ENCODE measurements around the gene ROMO1.
A peak's percentile ranks its signal among the peaks of the same experiment; 100 is the strongest.
"Not testable (repeated sequence)": the region's sequence is repeated elsewhere in the genome, so short reads cannot be mapped to it uniquely, and the experiment has no call there.

Gene ROMO1

DNA sequence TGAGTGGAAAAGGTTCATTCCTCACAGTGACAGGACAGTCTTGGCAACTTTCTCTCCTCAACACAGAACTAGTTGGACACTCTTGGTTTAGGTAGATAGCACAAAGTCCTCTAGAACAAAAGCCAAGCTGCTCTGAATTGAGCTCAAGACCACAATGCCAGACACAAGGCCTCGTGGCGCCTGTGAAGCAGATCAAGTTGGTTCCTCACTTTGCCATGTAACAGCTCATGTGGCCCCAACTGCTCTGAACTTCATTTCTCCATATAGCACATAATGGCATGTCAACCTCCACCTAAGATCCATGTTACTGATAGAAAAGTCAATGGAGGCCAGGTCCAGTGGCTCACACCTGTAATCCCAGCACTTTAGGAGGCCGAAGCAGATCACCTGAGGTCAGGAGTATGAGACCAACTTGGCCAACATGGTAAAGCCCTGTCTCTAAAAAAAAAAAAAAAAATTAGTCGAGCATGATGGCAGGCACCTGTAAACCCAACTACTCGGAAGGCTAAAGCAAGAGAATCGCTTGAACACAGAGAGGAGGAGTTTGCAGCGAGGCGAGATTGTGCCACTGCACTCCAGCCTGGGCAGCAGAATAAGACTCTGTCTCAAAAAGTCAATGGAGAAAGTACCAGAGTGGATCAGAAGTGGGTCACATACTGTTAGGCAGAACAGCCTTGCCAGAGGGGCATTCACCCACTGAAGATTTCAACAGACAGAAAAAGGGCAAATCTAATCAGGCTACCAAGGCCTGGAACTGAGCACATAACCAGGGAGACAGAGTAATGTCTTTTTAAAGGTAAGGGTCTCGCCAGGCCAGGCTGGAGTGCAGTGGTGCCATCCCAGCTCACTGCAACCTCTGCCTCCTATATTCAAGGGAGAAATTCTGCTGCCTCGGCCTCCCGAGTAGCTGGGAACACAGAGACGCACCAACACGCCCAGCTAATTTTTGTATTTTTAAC, 21.2 kb downstream of the ROMO1 start:
- no peak for TF ChIP-seq Cebpa-rat (IDR thresholded peaks at IDR 0.05)

DNA sequence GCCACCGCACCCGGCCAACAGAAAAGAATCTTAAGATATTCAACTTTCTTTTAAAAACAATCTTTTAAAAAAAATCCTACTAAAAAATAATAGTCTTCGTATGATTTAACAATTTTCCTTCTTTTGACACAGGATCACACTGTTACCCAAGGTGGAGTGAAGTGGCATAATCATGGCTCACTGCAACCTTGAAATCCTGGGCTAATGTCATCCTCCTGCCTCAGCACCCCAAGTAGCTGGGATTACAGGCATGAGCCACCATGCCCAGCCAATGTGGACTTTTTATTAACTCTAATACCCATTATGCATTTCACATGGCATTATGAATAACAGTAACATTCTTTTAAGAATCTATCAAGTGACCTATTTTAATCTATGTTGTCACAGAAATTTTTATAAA, 22.0 kb downstream of the ROMO1 start:
- H4K20me1 ChIP-seq: peaks cover 100% of the 10 kb centered on the region in 11 experiments
- H3K9ac ChIP-seq: no peak overlapping the region
- H3K4me3 ChIP-seq: no peak overlapping the region
- H3K27ac ChIP-seq: no peak overlapping the region
- H3K9me3 ChIP-seq (replicated peaks in 1 of 11): no peaks in the 10 kb centered on the region
- no peak overlapping the region for H3K4me2 ChIP-seq
- 0 out of 20 replicates have a peak, but pooled peaks cover 0 to under 1% (median 0%) of the 10 kb centered on the region in 10 experiments for H3K4me1 ChIP-seq
- no peak for TF ChIP-seq Cebpa-rat (IDR thresholded peaks at IDR 0.05)
- H3K36me3 ChIP-seq: peaks cover 100% of the 10 kb centered on the region in 11 experiments
- H3K27me3 ChIP-seq: no peaks in the 10 kb centered on the region

More for the DNA sequence above, 21.2 kb downstream of the ROMO1 start:
- no peak overlapping the region for H3K4me2 ChIP-seq
- H4K20me1 ChIP-seq: peaks cover 100% of the 10 kb centered on the region in 11 experiments
- H3K4me3 ChIP-seq: no peak overlapping the region
- peaks cover 0 to 8% (median 0%) of the 10 kb centered on the region in 10 experiments; a peak in 3 of 20 replicates for H3K4me1 ChIP-seq
- no peaks in the 10 kb centered on the region for H3K27me3 ChIP-seq
- 0 out of 22 replicates have a peak overlapping the region, but pooled peaks of 1 of the 11 experiments have one; percentile 1 for H3K9ac ChIP-seq
- peaks cover 100% of the 10 kb centered on the region in 11 experiments for H3K36me3 ChIP-seq
- no peaks in the 10 kb centered on the region for H3K9me3 ChIP-seq (replicated peaks in 1 of 11)
- H3K27ac ChIP-seq: no peak overlapping the region

DNA sequence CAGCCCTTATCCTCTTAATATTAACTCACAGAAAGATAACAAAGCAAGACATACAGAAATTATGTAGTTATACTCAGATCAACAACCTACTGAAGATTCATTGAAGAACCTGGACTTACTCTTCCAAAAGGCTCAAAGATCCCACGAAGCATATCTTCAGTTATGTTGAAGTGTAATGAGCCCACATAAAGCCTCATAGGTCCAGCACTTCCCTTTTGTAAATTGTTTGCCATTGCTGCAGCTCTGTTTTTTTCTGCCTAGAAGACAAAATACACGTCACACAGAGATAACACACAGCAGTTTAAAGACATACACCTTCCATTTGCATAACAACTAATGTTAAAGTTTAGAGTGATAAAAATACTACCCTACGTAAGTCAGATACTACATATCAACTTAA, 22.4 kb downstream of the ROMO1 start:
- no peaks in the 10 kb centered on the region for H3K4me1 ChIP-seq
- no peak overlapping the region for H3K27ac ChIP-seq
- no peaks in the 10 kb centered on the region for H3K27me3 ChIP-seq
- H3K9ac ChIP-seq: no peak overlapping the region
- peaks cover 100% of the 10 kb centered on the region in 11 experiments for H4K20me1 ChIP-seq
- no peak overlapping the region for H3K4me3 ChIP-seq
- no peak overlapping the region for H3K4me2 ChIP-seq
- H3K9me3 ChIP-seq (replicated peaks in 1 of 11): no peaks in the 10 kb centered on the region
- TF ChIP-seq Cebpa-rat (IDR thresholded peaks at IDR 0.05): no peak
- peaks cover 100% of the 10 kb centered on the region in 11 experiments for H3K36me3 ChIP-seq

DNA sequence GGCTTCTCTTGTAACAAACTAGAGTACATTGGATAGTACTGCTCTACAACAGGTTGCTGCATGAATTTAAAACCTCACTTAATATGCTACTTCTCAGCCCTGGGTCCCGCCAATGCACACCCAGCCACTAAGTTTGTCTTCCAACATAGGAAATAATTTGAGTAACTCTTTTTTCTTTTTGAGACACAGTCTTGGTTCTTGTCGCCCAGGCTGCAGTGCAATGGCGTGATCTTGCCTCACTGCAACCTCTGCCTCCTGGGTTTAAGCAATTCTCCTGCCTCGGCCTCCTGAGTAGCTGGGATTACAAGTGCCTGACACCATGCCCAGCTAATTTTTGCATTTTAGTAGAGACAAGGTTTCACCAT, 24.1 kb downstream of the ROMO1 start:
- H3K9ac ChIP-seq; H3K27ac ChIP-seq; H3K27me3 ChIP-seq; H3K4me1 ChIP-seq; H3K9me3 ChIP-seq (replicated peaks in 1 of 11); H3K4me3 ChIP-seq; H3K4me2 ChIP-seq: not testable (repeated sequence)
- H4K20me1 ChIP-seq: peaks cover 100% of the 10 kb centered on the region in 11 experiments
- peaks cover 100% of the 10 kb centered on the region in 11 experiments for H3K36me3 ChIP-seq

DNA sequence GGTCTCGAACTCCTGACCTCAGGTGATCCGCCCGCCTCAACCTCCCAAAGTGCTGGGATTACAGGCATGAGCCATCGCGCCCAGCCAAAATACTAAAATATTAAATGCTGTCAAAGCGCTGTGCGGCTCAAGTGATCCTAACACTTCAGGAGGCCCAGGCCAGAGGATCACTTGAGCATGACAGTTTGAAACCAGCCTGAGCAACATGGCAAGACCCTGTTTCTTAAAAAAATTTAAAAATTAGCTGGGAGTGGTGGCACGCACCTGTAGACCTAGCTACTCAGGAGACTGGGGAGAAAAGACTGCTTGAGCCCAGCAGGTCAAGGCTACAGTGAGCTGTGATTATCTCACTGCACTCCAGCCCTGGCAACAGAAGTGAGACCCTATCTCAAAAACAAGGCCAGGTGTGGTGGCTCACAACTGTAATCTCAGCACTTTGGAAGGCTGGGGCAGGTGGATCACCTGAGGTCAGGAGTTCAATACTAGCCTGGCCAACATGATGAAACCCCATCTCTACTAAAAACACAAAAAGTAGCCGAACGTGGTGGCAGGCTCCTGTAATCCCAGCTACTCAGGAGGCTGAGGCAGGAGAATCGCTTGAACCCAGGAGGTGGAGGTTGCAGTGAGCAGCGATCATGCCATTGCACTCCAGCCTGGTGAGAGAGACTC, 24.6 kb downstream of the ROMO1 start:
- H3K4me2 ChIP-seq; H3K9me3 ChIP-seq (replicated peaks in 1 of 11); H3K9ac ChIP-seq; H3K4me3 ChIP-seq; H3K27ac ChIP-seq; H3K27me3 ChIP-seq; H3K4me1 ChIP-seq: not testable (repeated sequence)
- Histone ChIP-seq H3K36me3 (peaks cover 100% of the 10 kb centered on the region in 11 experiments), H4K20me1 (peaks cover 100% of the 10 kb centered on the region in 11 experiments)

DNA sequence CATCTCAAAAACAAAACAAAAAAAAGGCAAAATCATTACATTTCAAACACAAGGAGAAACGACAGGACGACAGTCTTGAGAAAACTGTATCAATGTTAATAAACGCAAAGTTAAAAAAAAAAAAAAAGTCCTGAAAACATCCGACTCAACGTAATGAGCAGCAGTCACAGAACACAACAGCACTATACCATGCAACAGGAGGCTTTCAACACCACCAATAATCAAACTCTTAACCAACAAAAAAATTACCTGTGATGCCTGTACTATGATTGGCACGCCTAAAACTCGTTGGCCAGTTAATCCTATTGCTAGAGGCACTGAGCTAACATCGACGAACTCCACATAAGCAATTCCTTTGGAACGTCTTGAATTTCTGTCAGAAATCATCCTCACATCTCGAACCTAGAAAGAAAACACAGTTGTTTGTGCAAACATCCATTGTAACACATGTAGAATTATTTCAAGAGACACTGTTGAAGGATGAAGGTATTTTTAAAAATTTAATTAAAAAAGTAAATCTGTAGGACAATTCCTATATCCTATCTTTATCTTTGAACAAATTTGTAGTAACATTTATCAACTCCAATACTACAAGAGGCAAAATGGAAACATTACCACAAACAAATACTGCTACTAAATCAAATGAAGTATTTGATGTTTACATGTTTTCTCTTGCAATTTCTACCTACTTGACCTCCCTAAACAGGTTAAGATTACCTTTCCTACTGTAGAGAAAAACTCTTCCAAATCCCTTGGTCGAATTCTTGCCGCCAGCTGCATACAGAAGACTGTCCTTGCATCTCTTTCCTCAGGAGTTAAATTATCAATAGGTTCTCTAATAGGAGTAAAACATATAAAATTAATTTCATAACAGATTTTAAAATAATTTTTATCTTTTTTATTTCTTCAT, 25.4 kb downstream of the ROMO1 start:
- no peak overlapping the region for H3K4me2 ChIP-seq
- TF ChIP-seq Cebpa-rat (IDR thresholded peaks at IDR 0.05): no peak
- H3K27me3 ChIP-seq: no peaks in the 10 kb centered on the region
- H3K27ac ChIP-seq: no peak overlapping the region
- H4K20me1 ChIP-seq: peaks cover 100% of the 10 kb centered on the region in 11 experiments
- no peaks in the 10 kb centered on the region for H3K4me1 ChIP-seq
- no peak overlapping the region for H3K4me3 ChIP-seq
- H3K9ac ChIP-seq: no peak overlapping the region
- peaks cover 100% of the 10 kb centered on the region in 11 experiments for H3K36me3 ChIP-seq
- H3K9me3 ChIP-seq (replicated peaks in 1 of 11): no peaks in the 10 kb centered on the region

DNA sequence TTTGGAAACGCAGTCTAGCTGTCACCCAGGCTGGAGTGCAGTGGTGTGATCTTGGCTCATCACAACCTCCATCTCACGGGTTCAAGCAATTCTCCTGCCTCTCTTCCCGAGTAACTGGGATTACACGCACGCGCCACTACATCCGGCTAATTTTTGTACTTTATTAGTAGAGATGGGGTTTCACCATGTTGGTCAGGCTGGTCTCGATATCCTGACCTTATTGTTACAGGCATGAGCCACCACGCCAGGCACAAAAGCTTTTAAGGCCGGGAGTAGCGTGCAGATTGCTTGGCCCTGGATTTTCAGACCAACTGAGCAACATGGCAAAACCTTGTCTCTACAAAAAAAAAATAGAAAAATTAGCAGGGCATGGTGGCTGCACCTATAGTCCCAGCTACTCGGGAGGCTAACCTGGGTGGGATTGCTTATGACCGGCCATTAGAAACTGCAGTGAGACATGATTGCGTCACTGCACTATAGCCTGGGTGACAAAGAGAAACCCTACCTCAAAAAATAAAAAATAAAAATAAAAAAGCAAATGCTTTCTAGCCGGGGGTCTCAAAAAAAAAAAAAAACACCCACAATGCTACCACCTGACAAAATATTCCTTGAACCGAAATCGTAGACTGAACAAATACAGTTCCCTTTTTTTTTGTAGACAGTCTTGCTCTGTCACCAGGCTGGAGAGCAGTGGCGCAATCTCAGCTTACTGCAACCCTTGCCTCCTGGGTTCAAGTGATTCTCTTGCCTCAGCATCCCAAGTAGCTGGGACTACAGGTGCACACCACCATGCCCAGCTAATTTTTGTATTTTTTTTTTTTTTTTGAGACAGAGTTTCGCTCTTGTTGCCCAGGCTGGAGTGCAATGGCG, 27.9 kb downstream of the ROMO1 start:
- Histone ChIP-seq H3K36me3 (peaks cover 100% of the 10 kb centered on the region in 11 experiments), H3K4me2 (no peak overlapping the region), H3K9me3 (replicated peaks in 1 of 11) (no peaks in the 10 kb centered on the region), H3K4me3 (no peak overlapping the region), H3K9ac (no peak overlapping the region), H3K4me1 (no peaks in the 10 kb centered on the region), H4K20me1 (peaks cover 100% of the 10 kb centered on the region in 11 experiments), H3K27me3 (no peaks in the 10 kb centered on the region), H3K27ac (no peak overlapping the region)
- TF ChIP-seq Cebpa-rat (IDR thresholded peaks at IDR 0.05): peak in 2 of 11 experiments; percentile 35 to 51; a peak in 2 of 22 replicates

DNA sequence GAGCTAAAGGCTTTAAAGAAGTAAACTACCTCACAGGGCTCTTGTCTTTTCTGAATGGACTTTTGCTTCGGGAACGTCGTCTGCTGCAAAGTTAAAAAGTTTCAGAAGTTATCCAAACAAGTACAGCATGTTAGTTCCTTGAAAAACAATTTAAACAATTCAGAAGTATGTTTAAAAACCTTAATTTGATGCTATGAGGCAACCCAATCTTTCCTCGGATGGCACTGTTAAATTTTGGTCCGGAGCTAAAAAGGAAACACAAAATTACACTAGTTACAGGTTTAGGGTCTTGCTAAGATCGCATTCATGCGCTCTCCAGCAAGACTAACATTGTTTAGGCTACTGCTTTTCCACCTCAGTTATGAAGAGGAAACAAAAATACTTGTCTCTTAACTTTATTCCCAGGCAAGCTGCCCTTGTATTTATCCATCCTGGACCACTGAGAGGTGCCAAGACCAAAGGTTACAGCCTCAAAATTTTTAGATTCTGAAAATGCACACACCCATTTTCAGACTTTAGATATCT, 30.1 kb downstream of the ROMO1 start:
- Histone ChIP-seq H3K27me3 (no peaks in the 10 kb centered on the region), H3K4me1 (peaks cover 0 to 17% (median 0%) of the 10 kb centered on the region in 10 experiments; a peak in 4 of 20 replicates), H3K9me3 (replicated peaks in 1 of 11) (no peaks in the 10 kb centered on the region), H3K4me3 (no peak overlapping the region), H3K36me3 (peaks cover 100% of the 10 kb centered on the region in 11 experiments), H4K20me1 (peaks cover 100% of the 10 kb centered on the region in 11 experiments), H3K9ac (no peak overlapping the region), H3K27ac (no peak overlapping the region), H3K4me2 (no peak overlapping the region)
- no peak for TF ChIP-seq Cebpa-rat (IDR thresholded peaks at IDR 0.05)
